HUES6 (cell line): Measurements from ENCODE around the gene HOXA2.
A peak's percentile ranks its signal among the peaks of the same experiment; 100 is the strongest.

Source experiments
- H3K27ac ChIP-seq: 2 replicates; pipeline ENCODE4 v1.7.0; 2013; ENCODE audit warnings: low read depth, mild to moderate bottlenecking, low read length, inconsistent platforms
- H3K27me3 ChIP-seq: 2 replicates; pipeline ENCODE4 v1.6.1; 2013; ENCODE audit warnings: low read length; ENCODE audit not compliant: control insufficient read depth, insufficient read depth
- H3K36me3 ChIP-seq: 2 replicates; pipeline ENCODE4 v1.6.1; 2013; ENCODE audit warnings: low read length; ENCODE audit not compliant: control insufficient read depth, insufficient read depth
- H3K4me1 ChIP-seq: 2 replicates; pipeline ENCODE4 v1.6.1; 2013; ENCODE audit warnings: low read length; ENCODE audit not compliant: control insufficient read depth, insufficient read depth
- H3K4me3 ChIP-seq: 2 replicates; pipeline ENCODE4 v1.5.1; 2013; ENCODE audit warnings: low read depth, low read length
- H3K9ac ChIP-seq: one replicate; pipeline ENCODE4 v1.6.1; 2013; ENCODE audit warnings: mild to moderate bottlenecking, low read length
- H3K9me3 ChIP-seq: 2 replicates; pipeline ENCODE4 v1.6.1; 2013; ENCODE audit warnings: low read depth, low read length; ENCODE audit not compliant: control insufficient read depth, insufficient read depth

The HOXA2 gene

DNA sequence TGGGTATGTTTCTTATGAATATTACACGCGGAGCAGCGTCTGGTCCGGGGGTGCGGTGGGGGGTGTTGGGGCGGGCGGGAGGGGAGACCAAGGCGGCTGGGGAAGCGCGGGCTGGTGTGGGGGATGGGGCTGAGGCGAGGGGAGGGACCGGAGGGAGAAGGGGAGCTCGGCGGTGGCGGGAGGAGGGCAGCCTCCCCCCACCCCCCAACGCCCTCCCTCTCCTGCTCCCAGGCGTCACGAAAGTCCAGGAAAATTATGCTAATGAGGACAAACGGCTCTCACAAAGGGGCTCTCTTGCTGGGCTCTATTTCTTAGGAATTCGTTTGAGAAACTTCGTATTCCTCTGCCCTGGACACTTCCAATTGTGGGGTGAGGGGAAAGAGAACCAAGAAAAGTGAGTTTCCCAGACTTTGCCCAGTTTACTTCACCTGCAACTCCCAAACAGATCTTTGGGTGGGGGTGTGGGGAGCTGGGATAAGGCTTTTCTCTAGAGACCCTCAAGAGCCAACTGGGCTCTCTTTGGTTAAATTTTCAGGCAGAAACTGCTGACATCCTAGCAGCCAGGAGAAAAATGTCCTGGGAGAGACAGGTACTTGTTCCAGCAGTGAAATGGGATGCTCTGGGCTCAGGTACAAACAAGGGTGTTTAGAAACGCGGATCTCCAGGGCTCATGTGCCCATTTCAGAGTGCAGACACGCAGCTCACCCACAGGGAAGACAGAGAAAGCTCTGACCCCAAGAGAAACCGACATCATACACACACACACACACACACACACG, 11.7 kb upstream of the HOXA2 start:
- peak overlapping the region; percentile 29; the same call in 1 of the 2 replicates for H3K4me3 ChIP-seq
- H3K27ac ChIP-seq = no peak overlapping the region

GRCh38 chr7:27112955-27113949, 10.8 kb upstream of the HOXA2 start:
- no peak overlapping the region for H3K27ac ChIP-seq
- peaks cover 98% of the 10 kb centered on the region for H3K27me3 ChIP-seq
- no peaks in the 10 kb centered on the region for H3K9me3 ChIP-seq
- H3K9ac ChIP-seq = peak overlapping the region; percentile 43
- peak overlapping the region; percentile 54 for H3K4me3 ChIP-seq
- no peaks in the 10 kb centered on the region for H3K36me3 ChIP-seq
- peaks cover 21% of the 10 kb centered on the region; the same call in 1 of the 2 replicates for H3K4me1 ChIP-seq

More for the DNA sequence above, 11.7 kb upstream of the HOXA2 start:
- H3K9me3 ChIP-seq = no peaks in the 10 kb centered on the region
- H3K36me3 ChIP-seq = no peaks in the 10 kb centered on the region
- peak overlapping the region; percentile 21 for H3K9ac ChIP-seq
- H3K4me1 ChIP-seq = peaks cover 21% of the 10 kb centered on the region; the same call in 1 of the 2 replicates
- H3K27me3 ChIP-seq = peaks cover 98% of the 10 kb centered on the region

GRCh38 chr7:27112361-27112760, 9.9 kb upstream of the HOXA2 start:
- Histone ChIP-seq H3K9me3 (no peaks in the 10 kb centered on the region), H3K27me3 (peaks cover 98% of the 10 kb centered on the region), H3K27ac (no peak overlapping the region), H3K36me3 (no peaks in the 10 kb centered on the region), H3K4me1 (peaks cover 20% of the 10 kb centered on the region; the same call in 1 of the 2 replicates), H3K4me3 (no peak overlapping the region; the same call in 1 of the 2 replicates), H3K9ac (no peak overlapping the region)

DNA sequence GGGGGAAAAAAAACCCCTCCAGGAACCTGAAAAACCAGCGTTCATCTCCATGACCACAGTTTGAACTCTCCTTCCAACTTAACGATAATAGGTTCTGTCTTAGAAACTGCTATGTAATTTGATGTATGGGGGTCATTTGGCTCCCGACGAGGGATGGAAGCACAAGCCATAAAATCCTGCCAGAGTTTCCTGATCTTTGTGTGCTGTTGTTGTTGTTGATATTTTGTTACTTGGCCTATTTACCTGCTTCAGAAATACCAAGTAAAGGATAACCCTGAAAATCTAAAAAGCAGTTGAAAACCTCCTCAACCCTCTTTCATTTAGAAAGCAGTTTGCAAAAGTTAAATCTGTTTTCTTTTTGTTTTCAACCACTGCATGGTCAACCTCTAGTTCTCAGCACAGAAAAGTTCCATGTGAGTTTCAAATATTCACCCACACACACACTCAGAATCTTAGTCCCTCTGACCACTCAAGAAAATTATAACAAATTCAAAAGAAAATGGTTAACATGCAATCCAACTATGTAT, 9.3 kb upstream of the HOXA2 start:
- Histone ChIP-seq H3K27me3 (peaks cover 98% of the 10 kb centered on the region), H3K27ac (no peak overlapping the region), H3K4me3 (no peak overlapping the region; the same call in 1 of the 2 replicates), H3K9ac (no peak overlapping the region), H3K4me1 (peaks cover 21% of the 10 kb centered on the region), H3K9me3 (no peaks in the 10 kb centered on the region), H3K36me3 (no peaks in the 10 kb centered on the region)

DNA sequence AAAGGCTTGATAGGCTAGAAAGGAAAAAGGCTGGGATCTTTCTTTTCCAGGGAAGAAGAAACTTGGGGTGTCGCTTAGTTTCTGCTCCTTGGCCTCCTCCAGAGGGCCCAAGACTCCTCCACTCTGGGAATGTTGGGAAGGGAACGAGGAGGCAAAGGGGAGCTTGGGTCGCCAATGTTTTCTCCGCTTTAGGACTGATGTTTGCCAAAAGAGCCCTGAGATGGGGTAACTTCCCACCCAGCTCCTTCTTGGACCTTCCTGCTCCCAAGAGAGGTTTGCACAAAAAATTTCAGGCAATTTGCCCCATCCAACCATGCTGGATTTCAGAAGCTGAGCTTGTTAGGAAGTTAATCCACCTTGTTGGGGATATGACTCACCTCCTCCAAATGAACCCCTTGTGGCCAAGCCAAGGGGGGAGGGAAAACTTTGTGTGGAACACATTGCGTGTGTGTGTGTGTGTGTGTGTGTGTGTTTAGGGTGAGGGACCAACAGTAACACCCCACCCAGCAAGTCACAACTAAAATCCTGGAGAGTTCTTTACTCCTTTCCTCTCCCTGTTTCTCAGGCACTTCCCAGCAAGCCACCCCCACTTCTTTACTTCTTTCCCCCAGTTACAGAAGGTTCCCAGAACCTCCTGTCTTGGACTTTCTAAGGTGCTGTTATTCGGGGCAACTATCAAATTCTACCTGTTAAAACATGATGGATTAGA, 8.7 kb upstream of the HOXA2 start:
- peak overlapping the region; percentile 63; the same call in 1 of the 2 replicates for H3K4me3 ChIP-seq
- no peaks in the 10 kb centered on the region for H3K36me3 ChIP-seq
- H3K4me1 ChIP-seq = peaks cover 25% of the 10 kb centered on the region
- H3K9me3 ChIP-seq = no peaks in the 10 kb centered on the region
- H3K9ac ChIP-seq = peak overlapping the region; percentile 7
- no peak overlapping the region for H3K27ac ChIP-seq
- peaks cover 98% of the 10 kb centered on the region for H3K27me3 ChIP-seq

- peaks cover 98% of the 10 kb centered on the region for H3K27me3 ChIP-seq
Measured at GRCh38 chr7:27110186-27111031, 7.9 kb upstream of the HOXA2 start.

GRCh38 chr7:27109466-27110185, 7.1 kb upstream of the HOXA2 start:
- Histone ChIP-seq H3K36me3 (no peaks in the 10 kb centered on the region), H3K27me3 (peaks cover 98% of the 10 kb centered on the region), H3K27ac (no peak overlapping the region), H3K9me3 (no peaks in the 10 kb centered on the region), H3K4me3 (no peak overlapping the region), H3K9ac (peak overlapping the region; percentile 42), H3K4me1 (peaks cover 28% of the 10 kb centered on the region)

More at GRCh38 chr7:27110186-27111031, 7.9 kb upstream of the HOXA2 start:
- no peaks in the 10 kb centered on the region for H3K9me3 ChIP-seq
- H3K36me3 ChIP-seq = no peaks in the 10 kb centered on the region
- H3K27ac ChIP-seq = no peak overlapping the region
- H3K9ac ChIP-seq = peak overlapping the region; percentile 42
- H3K4me1 ChIP-seq = peaks cover 31% of the 10 kb centered on the region
- peak overlapping the region; percentile 63 for H3K4me3 ChIP-seq

- Histone ChIP-seq H3K9me3 (no peaks in the 10 kb centered on the region), H3K9ac (peak overlapping the region; percentile 49), H3K27ac (no peak overlapping the region), H3K36me3 (no peaks in the 10 kb centered on the region), H3K27me3 (peaks cover 100% of the 10 kb centered on the region), H3K4me3 (peak overlapping the region; percentile 53), H3K4me1 (peaks cover 26% of the 10 kb centered on the region)
Measured at GRCh38 chr7:27108390-27109127, 6.1 kb upstream of the HOXA2 start.
